ENCODE data around the gene CCDC179.

Gene CCDC179

GRCh38 chr11:22808571-22809197 is 51.6 kb downstream of the CCDC179 start:
- no peak for DNase-seq (ENCODE audit: low read depth, low spot score)

GRCh38 chr11:22807855-22808570 is 52.3 kb downstream of the CCDC179 start:
- DNase-seq (ENCODE audit: low read depth, low spot score) = no peak

- DNase-seq (ENCODE audit: low read depth, low spot score) = no peak
Observed at GRCh38 chr11:22807391-22807790, 52.9 kb downstream of the CCDC179 start.

GRCh38 chr11:22802861-22803260 is 57.4 kb downstream of the CCDC179 start:
- no peak for DNase-seq (ENCODE audit: low read depth, low spot score)

- DNase-seq (ENCODE audit: low read depth, low spot score) = no peak
Observed at GRCh38 chr11:22800482-22800881, 59.8 kb downstream of the CCDC179 start.

- no peak for DNase-seq (ENCODE audit: low read depth, low spot score)
Observed at GRCh38 chr11:22798901-22799300, 61.4 kb downstream of the CCDC179 start.

GRCh38 chr11:22797047-22797446 is 63.2 kb downstream of the CCDC179 start:
- DNase-seq (ENCODE audit: low read depth, low spot score) = no peak

Data from smooth muscle cell of the brain vasculature (primary cell).